T-cell (primary cell): Measurements from ENCODE around the gene BEX3. TPM values are rescaled to one million over a fixed set of nuclear protein-coding genes. Genes with fewer than 3 reads are reported as not detected.
"Not testable (repeated sequence)": the region's sequence is repeated elsewhere in the genome, so short reads cannot be mapped to it uniquely, and the experiment has no call there.

Experiments
- ATAC-seq, 4 experiments: fragments of 200-7000 bp in 3 of 4; fragments of 150-1000 bp in 1 of 4; cut with Tn5 transposase; replicated peaks in 1 of 4; 1 replicate in 3 of 4; 2 replicates in 1 of 4; pipeline ENCODE4 v1.10.0; 2021; ENCODE audit warnings: moderate library complexity in 3 of 4, mild to moderate bottlenecking in 2 of 4, moderate number of reproducible peaks in 1 of 4
- CTCF ChIA-PET, 2 donors: fragments of 300-600 bp; sonication (Branson Sonifier 250); formaldehyde crosslinking; loops; one replicate each; lab custom pipeline; 2022; ENCODE audit warnings: antibody characterized with exemption in 2 of 2; lab: Charles Lee
- POLR2A ChIA-PET, 2 donors: fragments of 300-600 bp; sonication (Branson Sonifier 250); formaldehyde crosslinking; loops; one replicate each; lab custom pipeline; 2022; ENCODE audit warnings: antibody characterized with exemption in 2 of 2; lab: Charles Lee
- DNase-seq, 35 experiments: peaks; one replicate each; pipeline versions ENCODE4 v3.0.0 to v3.0.0-alpha.2; 2013 to 2023
- H3K27ac ChIP-seq: one replicate; pipeline ENCODE4 v1.5.1; 2013; ENCODE audit warnings: low read length
- H3K27me3 ChIP-seq, 2 experiments: replicated peaks in 1 of 2; 1 replicate in 1 of 2; 2 replicates in 1 of 2; pipeline versions ENCODE4 v1.6.1 to v1.7.0; 2013; ENCODE audit warnings: low read length in 1 of 2, mixed read lengths in 1 of 2; ENCODE audit not compliant: control insufficient read depth in 2 of 2, insufficient read depth in 2 of 2; ENCODE audit errors: extremely low read depth in 1 of 2
- H3K36me3 ChIP-seq, 2 donors: 1 replicate in 1 of 2; 2 replicates in 1 of 2; pipeline versions ENCODE4 v1.6.1 to v1.7.0; 2013; ENCODE audit warnings: low read length in 1 of 2; ENCODE audit not compliant: control insufficient read depth in 2 of 2, insufficient read depth in 1 of 2; ENCODE audit errors: extremely low read depth in 1 of 2
- H3K4me1 ChIP-seq, 2 experiments: 1 replicate in 1 of 2; 2 replicates in 1 of 2; pipeline versions ENCODE4 v1.6.1 to v1.7.0; 2013; ENCODE audit warnings: low read length in 2 of 2, mixed read lengths in 1 of 2; ENCODE audit not compliant: insufficient read depth in 2 of 2, control insufficient read depth in 1 of 2; ENCODE audit errors: extremely low read depth in 1 of 2
- H3K4me3 ChIP-seq, 2 donors: 1 replicate in 1 of 2; 2 replicates in 1 of 2; pipeline versions ENCODE4 v1.5.1 to v1.7.0; 2013; ENCODE audit warnings: mild to moderate bottlenecking in 2 of 2, low read length in 1 of 2, moderate library complexity in 1 of 2; ENCODE audit not compliant: control insufficient read depth in 1 of 2; ENCODE audit errors: extremely low read depth in 1 of 2
- H3K9me3 ChIP-seq: 2 replicates; pipeline ENCODE4 v1.7.0; 2013
- H3K27ac Mint-ChIP-seq, 2 donors: one replicate each; pipeline ENCODE4 v1.8.0; 2020 to 2021; ENCODE audit warnings: mild to moderate bottlenecking in 2 of 2, mixed read lengths in 2 of 2
- H3K27me3 Mint-ChIP-seq, 2 donors: one replicate each; pipeline ENCODE4 v1.8.0; 2021 to 2022; ENCODE audit warnings: mixed read lengths in 2 of 2
- H3K36me3 Mint-ChIP-seq: one replicate; pipeline ENCODE4 v1.8.0; 2021; ENCODE audit warnings: mixed read lengths
- H3K4me1 Mint-ChIP-seq, 3 donors: one replicate each; pipeline ENCODE4 v1.8.0; 2020 to 2022; ENCODE audit warnings: mixed read lengths in 3 of 3, mild to moderate bottlenecking in 1 of 3
- H3K4me3 Mint-ChIP-seq, 3 donors: one replicate each; pipeline ENCODE4 v1.8.0; 2020 to 2022; ENCODE audit warnings: mild to moderate bottlenecking in 3 of 3, mixed read lengths in 3 of 3, moderate library complexity in 3 of 3
- H3K9me3 Mint-ChIP-seq, 3 donors: one replicate each; pipeline ENCODE4 v1.8.0; 2020 to 2022; ENCODE audit warnings: mixed read lengths in 3 of 3
- WGBS: methylation state at CpG from one replicate; pipeline ENCODE4 v1.1.5; 2013; ENCODE audit warnings: missing lambda C conversion rate; ENCODE audit not compliant: insufficient coverage; 5-methylcytosine and 5-hydroxymethylcytosine counted together
- total RNA-seq, 35 experiments: library from RNA in 6 of 35; stranded (reverse) in 6 of 35; fragments of 120-200 nt in 1 of 35; gene quantifications; one replicate each; pipeline versions ENCODE4 v1.2.1 to v1.2.4 and lab custom pipeline; 2013 to 2026

Gene BEX3
- total RNA-seq, 5 donors from 2014 or later (not counting 1 experiment from before 2014, with no cell fraction given), result 17.7 to 41.5 (median 27.7) TPM

DNA sequence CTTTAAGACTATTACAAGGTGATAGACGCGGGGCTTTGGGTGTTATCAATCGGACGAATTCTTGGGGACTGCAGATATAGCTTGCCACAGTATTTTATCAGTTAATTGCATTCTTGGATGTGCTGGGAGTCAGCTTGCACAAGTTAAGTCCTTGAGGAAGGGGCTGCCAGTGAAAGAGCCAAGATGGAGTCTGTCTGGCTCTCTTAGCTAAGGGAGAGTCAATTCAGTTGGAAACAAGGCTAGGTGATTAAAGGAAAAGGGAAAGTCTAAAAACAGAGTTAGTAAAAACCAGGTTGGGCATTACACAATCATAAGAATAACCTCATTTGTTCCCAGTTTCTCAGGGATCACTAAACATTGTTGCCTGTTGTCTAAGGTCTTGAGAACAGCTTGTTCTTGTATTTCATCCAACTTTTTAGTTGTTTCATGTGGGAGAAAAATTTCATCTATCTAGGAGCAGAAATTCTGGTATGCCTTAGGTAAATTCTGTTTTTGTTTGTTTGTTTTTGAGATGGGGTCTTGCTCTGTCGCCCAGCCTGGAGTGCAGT lies 9.0 kb downstream of the BEX3 start:
- H3K27ac Mint-ChIP-seq, H3K36me3 ChIP-seq, H3K4me3 Mint-ChIP-seq, DNase-seq, CTCF ChIA-PET, H3K4me3 ChIP-seq, H3K4me1 ChIP-seq, H3K9me3 ChIP-seq, H3K27me3 ChIP-seq, POLR2A ChIA-PET, ATAC-seq, H3K36me3 Mint-ChIP-seq, H3K27ac ChIP-seq, H3K9me3 Mint-ChIP-seq, H3K4me1 Mint-ChIP-seq: not testable (repeated sequence)
- peaks cover 4 to 24% of the 10 kb centered on the region in 2 donors for H3K27me3 Mint-ChIP-seq
- no CpG with 5 or more reads among the region's 5 CpGs for WGBS

- Histone ChIP-seq H3K27me3 (peaks cover 0 to 2% of the 10 kb centered on the region in 2 experiments), H3K4me1 (no peaks in the 10 kb centered on the region), H3K27ac (no peak overlapping the region), H3K4me3 (no peak overlapping the region), H3K9me3 (no peaks in the 10 kb centered on the region), H3K36me3 (no peaks in the 10 kb centered on the region)
- Mint-ChIP-seq H3K4me1 (peaks cover 0 to 4% (median 0%) of the 10 kb centered on the region in 3 donors), H3K4me3 (no peak overlapping the region), H3K27ac (no peak overlapping the region), H3K36me3 (no peaks in the 10 kb centered on the region), H3K27me3 (peaks cover 8 to 34% of the 10 kb centered on the region in 2 donors), H3K9me3 (no peaks in the 10 kb centered on the region)
- ATAC-seq (no peak), DNase-seq (no peak)
- ChIA-PET POLR2A (no interaction called here), CTCF (no interaction called here)
- no CpG with 5 or more reads among the region's 2 CpGs for WGBS
Measured at GRCh38 chrX:103386332-103386731, 10.0 kb downstream of the BEX3 start.

DNA sequence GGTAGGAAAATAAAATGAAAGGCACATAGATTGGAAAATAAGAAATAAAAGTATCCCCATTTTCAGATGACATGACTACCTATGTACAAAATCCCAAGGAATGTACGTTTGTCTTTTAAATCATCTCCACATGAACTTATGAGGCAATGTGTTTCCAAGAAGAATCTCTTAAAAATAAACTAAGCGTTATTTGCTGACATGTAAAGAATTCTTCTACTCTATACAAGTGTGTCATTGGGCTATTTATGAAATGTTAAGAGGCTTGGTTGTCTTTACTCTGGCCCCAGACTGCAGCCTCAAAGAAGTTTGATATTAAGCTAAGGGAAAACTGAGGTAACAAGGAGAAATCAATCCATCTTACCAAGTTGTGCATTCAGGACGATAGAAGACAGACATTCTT lies 17.1 kb downstream of the BEX3 start:
- peaks cover 8 to 29% of the 10 kb centered on the region in 2 donors for H3K27me3 Mint-ChIP-seq
- 80% methylated on average over 1 of the region's 3 CpGs for WGBS
- no peaks in the 10 kb centered on the region for H3K4me1 ChIP-seq
- no peak overlapping the region for H3K27ac ChIP-seq
- H3K4me3 Mint-ChIP-seq, result no peak overlapping the region
- H3K27me3 ChIP-seq, result no peaks in the 10 kb centered on the region
- no peaks in the 10 kb centered on the region for H3K9me3 Mint-ChIP-seq
- POLR2A ChIA-PET, result no interaction called here
- no peak overlapping the region for H3K4me3 ChIP-seq
- no peaks in the 10 kb centered on the region for H3K9me3 ChIP-seq
- H3K4me1 Mint-ChIP-seq, result peaks cover 0 to 4% (median 0%) of the 10 kb centered on the region in 3 donors
- CTCF ChIA-PET, result no interaction called here
- H3K36me3 ChIP-seq, result no peaks in the 10 kb centered on the region
- H3K36me3 Mint-ChIP-seq, result no peaks in the 10 kb centered on the region
- DNase-seq, result no peak
- H3K27ac Mint-ChIP-seq, result no peak overlapping the region
- no peak for ATAC-seq

GRCh38 chrX:103396186-103396585 lies 19.8 kb downstream of the BEX3 start:
- CTCF ChIA-PET, result no interaction called here
- H3K27me3 ChIP-seq, result no peaks in the 10 kb centered on the region
- Mint-ChIP-seq H3K27me3 (peaks cover 0 to 20% of the 10 kb centered on the region in 2 donors), H3K36me3 (no peaks in the 10 kb centered on the region), H3K4me3 (no peak overlapping the region), H3K4me1 (no peaks in the 10 kb centered on the region), H3K9me3 (no peaks in the 10 kb centered on the region), H3K27ac (no peak overlapping the region)
- no peak overlapping the region for H3K4me3 ChIP-seq
- H3K4me1 ChIP-seq, result no peaks in the 10 kb centered on the region
- no peak overlapping the region for H3K27ac ChIP-seq
- WGBS, result no CpG with 5 or more reads among the region's 5 CpGs
- no peaks in the 10 kb centered on the region for H3K36me3 ChIP-seq
- POLR2A ChIA-PET, result no interaction called here
- H3K9me3 ChIP-seq, result no peaks in the 10 kb centered on the region
- DNase-seq (no peak), ATAC-seq (no peak)

DNA sequence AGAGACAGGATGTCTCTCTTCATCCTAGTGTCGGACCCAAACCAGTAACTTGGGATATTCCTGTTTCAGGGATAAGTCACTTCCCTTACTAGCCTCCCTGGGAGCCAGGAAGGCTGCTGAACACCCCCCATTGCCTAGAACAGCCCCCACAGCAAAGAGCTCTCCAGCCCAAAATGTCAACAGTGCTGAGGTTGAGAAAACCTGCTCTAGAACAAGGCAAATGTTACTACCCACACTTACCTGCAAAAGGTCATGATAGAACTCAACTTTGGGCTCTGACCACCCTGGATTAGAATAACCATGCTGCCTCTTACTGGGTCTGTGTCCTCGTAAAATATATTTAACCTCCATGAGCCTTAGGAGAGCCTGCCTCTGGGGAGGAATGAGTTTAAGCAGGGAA lies 20.3 kb downstream of the BEX3 start:
- Mint-ChIP-seq H3K4me3 (no peak overlapping the region), H3K27me3 (peaks cover 0 to 18% of the 10 kb centered on the region in 2 donors), H3K4me1 (no peaks in the 10 kb centered on the region), H3K9me3 (no peaks in the 10 kb centered on the region), H3K36me3 (no peaks in the 10 kb centered on the region), H3K27ac (no peak overlapping the region)
- DNase-seq (no peak), ATAC-seq (no peak)
- H3K4me1 ChIP-seq, result no peaks in the 10 kb centered on the region
- H3K27me3 ChIP-seq, result no peaks in the 10 kb centered on the region
- no peak overlapping the region for H3K27ac ChIP-seq
- POLR2A ChIA-PET, result no interaction called here
- WGBS, result 17% methylated on average over 1 of the region's 2 CpGs
- H3K36me3 ChIP-seq, result no peaks in the 10 kb centered on the region
- CTCF ChIA-PET, result no interaction called here
- H3K9me3 ChIP-seq, result no peaks in the 10 kb centered on the region
- H3K4me3 ChIP-seq, result no peak overlapping the region

DNA sequence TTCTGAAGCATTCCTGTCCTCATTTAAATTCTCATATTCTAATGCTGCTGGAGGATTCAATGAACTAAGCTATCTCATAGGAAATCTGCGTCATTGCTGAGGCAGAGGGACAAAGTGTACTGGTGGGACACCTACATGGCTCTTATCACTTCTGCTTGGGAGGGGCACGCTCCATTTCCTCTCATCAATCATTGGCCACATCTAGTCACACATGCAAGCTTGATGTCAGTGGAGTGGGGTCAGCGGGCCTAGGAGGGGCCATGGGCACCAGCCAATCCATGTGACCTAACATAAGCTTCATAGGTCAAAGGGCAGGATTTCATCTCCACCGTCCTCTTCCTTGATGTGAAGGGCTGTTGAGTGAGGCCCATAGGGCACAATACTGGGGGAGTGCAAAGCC lies 21.4 kb downstream of the BEX3 start:
- Mint-ChIP-seq H3K27me3 (peaks cover 0 to 18% of the 10 kb centered on the region in 2 donors), H3K36me3 (no peaks in the 10 kb centered on the region), H3K4me1 (no peaks in the 10 kb centered on the region), H3K4me3 (no peak overlapping the region), H3K9me3 (no peaks in the 10 kb centered on the region), H3K27ac (no peak overlapping the region)
- no CpG with 5 or more reads among the region's 4 CpGs for WGBS
- no peak overlapping the region for H3K4me3 ChIP-seq
- no peaks in the 10 kb centered on the region for H3K4me1 ChIP-seq
- H3K9me3 ChIP-seq, result no peaks in the 10 kb centered on the region
- H3K27me3 ChIP-seq, result no peaks in the 10 kb centered on the region
- no peak for ATAC-seq
- ChIA-PET CTCF (no interaction called here), POLR2A (interaction anchor here in 1 of 2 donors (0.7 kb wide), 1 partner anchor 214 kb away, joined by 3 read pairs; no protein-coding TSS in a partner anchor)
- DNase-seq, result no peak
- H3K36me3 ChIP-seq, result no peaks in the 10 kb centered on the region
- no peak overlapping the region for H3K27ac ChIP-seq

DNA sequence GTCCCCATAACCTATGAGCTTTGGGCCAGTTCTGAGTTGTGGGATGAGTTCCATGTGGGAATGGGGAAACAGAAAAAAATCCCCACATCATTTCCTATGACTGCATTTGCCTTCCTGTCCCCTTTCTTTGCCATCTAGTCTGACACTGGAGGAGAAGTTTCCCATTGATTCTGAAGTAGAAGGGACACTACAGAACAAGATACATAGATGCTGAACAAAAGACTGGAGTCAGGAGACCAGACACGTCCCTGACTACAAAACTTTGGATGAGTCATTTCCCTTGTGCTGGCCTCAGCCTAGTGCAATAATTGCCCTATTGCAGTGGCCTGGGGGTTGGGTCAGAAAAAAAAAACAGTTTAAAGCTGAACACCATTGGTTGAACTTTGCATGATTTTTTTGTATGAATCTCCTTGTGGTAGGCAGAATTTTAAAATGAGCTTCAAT lies 22.1 kb downstream of the BEX3 start:
- no peaks in the 10 kb centered on the region for H3K36me3 ChIP-seq
- Mint-ChIP-seq H3K9me3 (no peaks in the 10 kb centered on the region), H3K27me3 (peaks cover 0 to 18% of the 10 kb centered on the region in 2 donors), H3K4me3 (no peak overlapping the region), H3K36me3 (no peaks in the 10 kb centered on the region), H3K27ac (no peak overlapping the region), H3K4me1 (no peaks in the 10 kb centered on the region)
- DNase-seq (no peak), ATAC-seq (no peak)
- ChIA-PET POLR2A (no interaction called here), CTCF (no interaction called here)
- no peak overlapping the region for H3K4me3 ChIP-seq
- no peaks in the 10 kb centered on the region for H3K9me3 ChIP-seq
- no peaks in the 10 kb centered on the region for H3K4me1 ChIP-seq
- H3K27me3 ChIP-seq, result no peaks in the 10 kb centered on the region
- WGBS, result 0% methylated on average over 1 of the region's 1 CpG
- H3K27ac ChIP-seq, result no peak overlapping the region
